Stimulated activated CD4-positive, alpha-beta T cell treated with anti-CD3 and anti-CD28 coated beads, Interleukin-12 subunit alpha, Interleukin-12 subunit beta, amount 100 ng/mL, for 24 hours (primary cell): ENCODE results near the gene SPSB4.

Source experiments
- DNase-seq, 2 experiments: peaks; one replicate each; pipeline ENCODE4 v3.0.0-alpha.2; 2020; ENCODE audit warnings: low read depth in 2 of 2

Gene SPSB4

GRCh38 chr3:141055136-141055535 lies 4.0 kb downstream of the SPSB4 start:
- DNase-seq = no peak

GRCh38 chr3:141055536-141056445 lies 4.6 kb downstream of the SPSB4 start:
- no peak for DNase-seq

GRCh38 chr3:141056751-141057171 lies 5.6 kb downstream of the SPSB4 start:
- DNase-seq = no peak

GRCh38 chr3:141057436-141057835 lies 6.3 kb downstream of the SPSB4 start:
- DNase-seq = no peak

- DNase-seq = no peak
Measured at GRCh38 chr3:141057946-141058800, 7.0 kb downstream of the SPSB4 start.

- DNase-seq = no peak
Measured at GRCh38 chr3:141058996-141059395, 7.8 kb downstream of the SPSB4 start.

GRCh38 chr3:141059816-141060215 lies 8.7 kb downstream of the SPSB4 start:
- DNase-seq = no peak

GRCh38 chr3:141060327-141060726 lies 9.2 kb downstream of the SPSB4 start:
- no peak for DNase-seq

GRCh38 chr3:141063831-141064230 lies 12.7 kb downstream of the SPSB4 start:
- no peak for DNase-seq

GRCh38 chr3:141064255-141064926 lies 13.2 kb downstream of the SPSB4 start:
- DNase-seq = no peak

- DNase-seq = no peak
Measured at GRCh38 chr3:141065258-141065657, 14.1 kb downstream of the SPSB4 start.

- no peak for DNase-seq
Measured at GRCh38 chr3:141065841-141066805, 15.0 kb downstream of the SPSB4 start.

GRCh38 chr3:141067206-141067974 lies 16.2 kb downstream of the SPSB4 start:
- no peak for DNase-seq

- no peak for DNase-seq
Measured at GRCh38 chr3:141070229-141070628, 19.1 kb downstream of the SPSB4 start.

- no peak for DNase-seq
Measured at GRCh38 chr3:141070727-141071357, 19.7 kb downstream of the SPSB4 start.

- DNase-seq = no peak
Measured at GRCh38 chr3:141071681-141072260, 20.6 kb downstream of the SPSB4 start.

- no peak for DNase-seq
Measured at GRCh38 chr3:141072950-141073349, 21.8 kb downstream of the SPSB4 start.

GRCh38 chr3:141073580-141073979 lies 22.4 kb downstream of the SPSB4 start:
- DNase-seq = no peak

GRCh38 chr3:141074529-141074928 lies 23.4 kb downstream of the SPSB4 start:
- DNase-seq = no peak
